ENCODE measurements around the gene RARS1. TPM values are rescaled to one million over a fixed set of nuclear protein-coding genes. Genes with fewer than 3 reads are reported as not detected.

Gene RARS1
- total RNA-seq, 1 donor, result 243 TPM

DNA sequence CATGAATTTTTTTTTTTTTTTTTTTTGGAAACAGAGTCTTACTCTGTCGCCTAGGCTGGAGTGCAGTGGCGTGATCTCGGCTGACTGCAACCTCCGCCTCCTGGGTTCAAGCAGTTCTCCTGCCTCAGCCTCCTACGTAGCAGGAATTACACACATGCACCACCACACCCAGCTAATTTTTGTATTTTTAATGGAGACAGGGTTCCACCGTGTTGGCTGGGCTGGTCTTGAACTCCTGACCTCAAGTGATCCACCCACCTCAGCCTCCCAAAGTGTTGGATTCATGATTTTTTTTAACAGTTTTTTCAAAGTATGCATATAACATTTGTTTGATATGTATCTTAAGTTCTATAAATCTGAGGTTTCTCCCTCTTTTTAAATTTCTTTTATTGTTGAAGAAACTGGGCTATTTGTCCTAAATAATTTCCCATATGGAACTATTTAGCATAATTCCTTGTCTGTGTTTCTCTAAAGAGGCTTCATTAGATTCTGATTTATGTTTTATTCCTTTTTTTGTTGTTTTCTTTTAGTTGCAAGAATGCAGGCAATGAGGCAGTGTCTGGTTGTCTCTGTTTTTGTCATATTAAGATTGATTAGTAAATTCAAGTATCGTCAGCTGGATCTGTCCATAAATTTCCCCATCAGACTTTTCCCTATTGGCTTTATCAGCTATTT is 16.4 kb downstream of the RARS1 start:
- Histone ChIP-seq H4K20me1 (ENCODE audit: insufficient read depth, low read length) (peaks cover 4% of the 10 kb centered on the region), H3K27me3 (ENCODE audit: insufficient read depth, low read length) (no peaks in the 10 kb centered on the region), H3K36me3 (ENCODE audit: insufficient read depth, low read length) (peaks cover 85% of the 10 kb centered on the region), H3K4me2 (ENCODE audit: insufficient read depth, low read length) (no peak overlapping the region), H3K79me2 (ENCODE audit: insufficient read depth, low read length) (no peaks in the 10 kb centered on the region), H3K4me1 (ENCODE audit: insufficient read depth, low read length) (no peaks in the 10 kb centered on the region), H3K27ac (ENCODE audit: low read depth, low read length) (no peak overlapping the region), H2AFZ (ENCODE audit: low read length) (no peak overlapping the region), H3K9me3 (ENCODE audit: low read depth, low read length) (no peaks in the 10 kb centered on the region), H3K4me3 (ENCODE audit: insufficient read depth, low read length) (no peak overlapping the region)
- no peak for DNase-seq (ENCODE audit: insufficient read length, low spot score, missing footprints)
- TF ChIP-seq CTCF (IDR thresholded peaks at IDR 0.05; ENCODE audit: extremely low read depth, low read depth, low read length), result no peak

DNA sequence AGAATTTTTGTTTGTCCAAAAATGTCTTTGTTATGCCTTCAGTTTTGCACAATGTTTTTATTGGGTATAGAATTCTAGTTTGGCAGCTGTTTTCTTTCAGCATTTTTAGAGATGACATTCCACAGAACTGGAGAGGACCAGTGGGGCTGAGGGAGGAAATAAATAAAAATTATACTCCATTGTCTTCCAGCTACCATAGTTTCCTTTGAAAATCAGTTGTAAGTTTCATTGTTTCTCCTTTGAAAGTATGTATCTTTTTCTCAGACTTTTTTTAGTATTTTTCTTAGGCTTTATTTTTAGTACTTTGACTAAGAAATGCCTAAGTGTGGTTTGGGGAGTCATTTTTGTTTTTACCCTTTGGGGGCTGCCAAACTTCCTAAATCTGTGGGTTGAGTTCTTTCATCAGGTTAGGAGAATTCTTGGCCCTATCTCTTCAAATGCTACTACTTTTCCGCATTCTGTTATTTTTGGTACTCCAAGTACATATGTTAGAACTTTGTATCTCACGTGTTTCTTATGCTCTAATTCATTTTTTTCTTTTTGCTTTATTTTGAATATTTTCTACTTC is 27.7 kb downstream of the RARS1 start:
- H3K27ac ChIP-seq (ENCODE audit: low read depth, low read length), result no peak overlapping the region
- no peak overlapping the region for H3K4me3 ChIP-seq (ENCODE audit: insufficient read depth, low read length)
- no peak for DNase-seq (ENCODE audit: insufficient read length, low spot score, missing footprints)
- peaks cover 3% of the 10 kb centered on the region for H3K79me2 ChIP-seq (ENCODE audit: insufficient read depth, low read length)
- H4K20me1 ChIP-seq (ENCODE audit: insufficient read depth, low read length), result peaks cover 7% of the 10 kb centered on the region
- no peaks in the 10 kb centered on the region for H3K4me1 ChIP-seq (ENCODE audit: insufficient read depth, low read length)
- no peaks in the 10 kb centered on the region for H3K9me3 ChIP-seq (ENCODE audit: low read depth, low read length)
- peaks cover 99% of the 10 kb centered on the region for H3K36me3 ChIP-seq (ENCODE audit: insufficient read depth, low read length)
- H2AFZ ChIP-seq (ENCODE audit: low read length), result no peak overlapping the region
- no peak overlapping the region for H3K4me2 ChIP-seq (ENCODE audit: insufficient read depth, low read length)
- no peak for TF ChIP-seq CTCF (IDR thresholded peaks at IDR 0.05; ENCODE audit: extremely low read depth, low read depth, low read length)
- no peaks in the 10 kb centered on the region for H3K27me3 ChIP-seq (ENCODE audit: insufficient read depth, low read length)

GRCh38 chr5:168525856-168526255 is 39.6 kb downstream of the RARS1 start:
- Histone ChIP-seq H3K9me3 (ENCODE audit: low read depth, low read length) (no peaks in the 10 kb centered on the region), H3K36me3 (ENCODE audit: insufficient read depth, low read length) (peaks cover 3% of the 10 kb centered on the region), H3K79me2 (ENCODE audit: insufficient read depth, low read length) (no peaks in the 10 kb centered on the region), H3K4me3 (ENCODE audit: insufficient read depth, low read length) (no peak overlapping the region), H3K4me1 (ENCODE audit: insufficient read depth, low read length) (no peaks in the 10 kb centered on the region), H3K4me2 (ENCODE audit: insufficient read depth, low read length) (no peak overlapping the region), H3K27ac (ENCODE audit: low read depth, low read length) (no peak overlapping the region), H2AFZ (ENCODE audit: low read length) (no peak overlapping the region), H4K20me1 (ENCODE audit: insufficient read depth, low read length) (peaks cover 2% of the 10 kb centered on the region), H3K27me3 (ENCODE audit: insufficient read depth, low read length) (peaks cover 26% of the 10 kb centered on the region)
- TF ChIP-seq CTCF (IDR thresholded peaks at IDR 0.05; ENCODE audit: extremely low read depth, low read depth, low read length), result no peak
- DNase-seq (ENCODE audit: insufficient read length, low spot score, missing footprints), result no peak

GRCh38 chr5:168527756-168528295 is 41.6 kb downstream of the RARS1 start:
- no peak overlapping the region for H3K4me3 ChIP-seq (ENCODE audit: insufficient read depth, low read length)
- DNase-seq (ENCODE audit: insufficient read length, low spot score, missing footprints), result no peak
- no peak for TF ChIP-seq CTCF (IDR thresholded peaks at IDR 0.05; ENCODE audit: extremely low read depth, low read depth, low read length)
- no peaks in the 10 kb centered on the region for H3K36me3 ChIP-seq (ENCODE audit: insufficient read depth, low read length)
- H2AFZ ChIP-seq (ENCODE audit: low read length), result no peak overlapping the region
- no peaks in the 10 kb centered on the region for H3K79me2 ChIP-seq (ENCODE audit: insufficient read depth, low read length)
- no peaks in the 10 kb centered on the region for H3K9me3 ChIP-seq (ENCODE audit: low read depth, low read length)
- no peak overlapping the region for H3K4me2 ChIP-seq (ENCODE audit: insufficient read depth, low read length)
- H3K4me1 ChIP-seq (ENCODE audit: insufficient read depth, low read length), result no peaks in the 10 kb centered on the region
- H3K27ac ChIP-seq (ENCODE audit: low read depth, low read length), result no peak overlapping the region
- H3K27me3 ChIP-seq (ENCODE audit: insufficient read depth, low read length), result peaks cover 45% of the 10 kb centered on the region
- H4K20me1 ChIP-seq (ENCODE audit: insufficient read depth, low read length), result peaks cover 2% of the 10 kb centered on the region
